Testis (tissue), 2 donors: ENCODE measurements around the gene SNIP1.
"Not testable (repeated sequence)": the region's sequence is repeated elsewhere in the genome, so short reads cannot be mapped to it uniquely, and the experiment has no call there.

ENCODE experiments used
- POLR2A ChIP-seq: fragments of 450-650 bp; IDR thresholded peaks from one replicate; pipeline ENCODE4 v1.6.1; 2017; ENCODE audit warnings: antibody characterized with exemption, mild to moderate bottlenecking, moderate library complexity
- TF ChIP-seq, protein P1 (sequence below), 3 experiments: fragments of 450-650 bp in 2 of 3; fragments of 200-600 bp in 1 of 3; sonication (generic) in 1 of 3; IDR thresholded peaks; one replicate each; pipeline ENCODE4 v1.5.1; 2016 to 2019; ENCODE audit warnings: antibody characterized with exemption in 3 of 3, mild to moderate bottlenecking in 2 of 3, moderate library complexity in 1 of 3

GRCh38 chr1:37529888-37530287, 24.2 kb downstream of the SNIP1 start:
- TF ChIP-seq, protein P1, sequence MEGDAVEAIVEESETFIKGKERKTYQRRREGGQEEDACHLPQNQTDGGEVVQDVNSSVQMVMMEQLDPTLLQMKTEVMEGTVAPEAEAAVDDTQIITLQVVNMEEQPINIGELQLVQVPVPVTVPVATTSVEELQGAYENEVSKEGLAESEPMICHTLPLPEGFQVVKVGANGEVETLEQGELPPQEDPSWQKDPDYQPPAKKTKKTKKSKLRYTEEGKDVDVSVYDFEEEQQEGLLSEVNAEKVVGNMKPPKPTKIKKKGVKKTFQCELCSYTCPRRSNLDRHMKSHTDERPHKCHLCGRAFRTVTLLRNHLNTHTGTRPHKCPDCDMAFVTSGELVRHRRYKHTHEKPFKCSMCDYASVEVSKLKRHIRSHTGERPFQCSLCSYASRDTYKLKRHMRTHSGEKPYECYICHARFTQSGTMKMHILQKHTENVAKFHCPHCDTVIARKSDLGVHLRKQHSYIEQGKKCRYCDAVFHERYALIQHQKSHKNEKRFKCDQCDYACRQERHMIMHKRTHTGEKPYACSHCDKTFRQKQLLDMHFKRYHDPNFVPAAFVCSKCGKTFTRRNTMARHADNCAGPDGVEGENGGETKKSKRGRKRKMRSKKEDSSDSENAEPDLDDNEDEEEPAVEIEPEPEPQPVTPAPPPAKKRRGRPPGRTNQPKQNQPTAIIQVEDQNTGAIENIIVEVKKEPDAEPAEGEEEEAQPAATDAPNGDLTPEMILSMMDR (IDR thresholded peaks at IDR 0.05): not testable (repeated sequence)
- not testable (repeated sequence) for TF ChIP-seq POLR2A
